HAP-1 (cell line): Measurements from ENCODE around the gene FGFRL1.
"Not testable (repeated sequence)": the region's sequence is repeated elsewhere in the genome, so short reads cannot be mapped to it uniquely, and the experiment has no call there.

ENCODE experiments used
- DNase-seq, 2 experiments: peaks; one replicate each; pipeline ENCODE4 v3.0.0-alpha.2; 2016 to 2020; ENCODE audit warnings: low spot score in 2 of 2
- H3K27me3 ChIP-seq: fragments of 250-450 bp; sonication (Bioruptor Pico); 2 replicates; pipeline ENCODE4 v1.5.1; 2020; ENCODE audit warnings: low read depth, mild to moderate bottlenecking, moderate library complexity
- H3K36me3 ChIP-seq: fragments of 250-450 bp; sonication (Bioruptor Pico); replicated peaks from 2 replicates; pipeline ENCODE4 v1.5.1; 2020; ENCODE audit warnings: mild to moderate bottlenecking
- H3K4me1 ChIP-seq: fragments of 250-450 bp; sonication (Bioruptor Pico); 2 replicates; pipeline ENCODE4 v1.5.1; 2020; ENCODE audit warnings: mild to moderate bottlenecking
- H3K4me3 ChIP-seq: fragments of 250-450 bp; sonication (Bioruptor Pico); 2 replicates; pipeline ENCODE4 v1.5.1; 2020; ENCODE audit warnings: mild to moderate bottlenecking, moderate library complexity
- H3K9me3 ChIP-seq: fragments of 250-450 bp; sonication (Bioruptor Pico); 2 replicates; pipeline ENCODE4 v1.5.1; 2020; ENCODE audit warnings: mild to moderate bottlenecking, moderate library complexity
- in situ Hi-C: fragments of 300-500 bp; cut with MboI; formaldehyde crosslinking; loops from 3 replicates; pipeline ENCODE4 v1.14.3; 2020; ENCODE audit warnings: low sequenced_read_pairs, inconsistent platforms, mixed read lengths

Gene FGFRL1

DNA sequence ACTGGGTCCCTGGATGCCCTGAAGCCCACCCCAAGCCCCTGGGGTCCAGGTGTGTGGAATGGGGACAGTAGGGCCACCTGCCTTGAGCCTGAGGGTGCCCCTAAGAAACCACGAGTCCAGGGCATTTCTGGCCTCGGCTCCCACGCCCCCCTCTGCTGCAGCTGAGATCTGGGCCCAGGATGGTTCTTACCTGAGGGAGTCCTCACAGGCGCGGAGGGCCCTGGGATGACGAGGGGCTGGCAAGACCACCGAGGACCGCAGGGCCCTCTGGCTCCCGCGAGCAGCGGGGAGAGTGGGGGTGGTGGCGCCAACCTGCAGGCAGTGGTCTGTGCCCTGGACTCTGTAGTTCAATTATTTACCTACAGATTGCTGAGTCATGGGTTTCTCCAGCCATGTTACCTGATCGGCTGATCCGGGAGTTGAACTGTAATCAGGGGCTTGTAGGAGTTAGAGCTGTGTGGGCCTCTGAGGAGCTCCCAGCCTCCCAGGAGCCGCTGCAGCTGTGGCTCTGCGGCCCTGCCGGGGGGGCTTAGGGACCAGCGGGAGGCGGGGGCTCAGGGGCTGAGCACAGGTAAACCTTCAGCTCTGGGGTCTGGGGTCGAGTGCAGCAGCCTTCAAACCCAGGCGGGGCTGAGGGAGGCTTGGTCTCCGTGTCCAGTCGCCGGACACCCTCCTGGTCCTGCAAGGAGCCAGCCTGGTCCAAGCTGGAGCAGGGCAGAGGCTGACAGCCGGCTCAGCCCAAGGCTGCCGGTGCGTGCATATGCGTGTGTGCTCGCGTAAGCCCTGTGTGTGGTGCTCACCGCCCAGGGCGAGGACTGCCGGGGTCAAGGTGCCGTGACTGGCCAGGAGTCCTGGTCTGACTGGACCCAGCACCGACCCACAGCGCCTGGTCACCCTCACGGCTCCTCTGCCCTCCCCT, 18.1 kb upstream of the FGFRL1 start, which contains the start of gene SLC26A1:
Gene SLC26A1 (minus strand): TSS at position 294 of the 919 bp plus-strand sequence. CDS start 1,701 bp downstream, outside the sequence.
- Histone ChIP-seq H3K36me3 (no peaks in the 10 kb centered on the region), H3K27me3 (peaks cover 28% of the 10 kb centered on the region), H3K4me1 (no peaks in the 10 kb centered on the region), H3K9me3 (no peaks in the 10 kb centered on the region), H3K4me3 (no peak within 1 kb of the TSS)
- DNase-seq = no peak
- in situ Hi-C loops = no loop called here

DNA sequence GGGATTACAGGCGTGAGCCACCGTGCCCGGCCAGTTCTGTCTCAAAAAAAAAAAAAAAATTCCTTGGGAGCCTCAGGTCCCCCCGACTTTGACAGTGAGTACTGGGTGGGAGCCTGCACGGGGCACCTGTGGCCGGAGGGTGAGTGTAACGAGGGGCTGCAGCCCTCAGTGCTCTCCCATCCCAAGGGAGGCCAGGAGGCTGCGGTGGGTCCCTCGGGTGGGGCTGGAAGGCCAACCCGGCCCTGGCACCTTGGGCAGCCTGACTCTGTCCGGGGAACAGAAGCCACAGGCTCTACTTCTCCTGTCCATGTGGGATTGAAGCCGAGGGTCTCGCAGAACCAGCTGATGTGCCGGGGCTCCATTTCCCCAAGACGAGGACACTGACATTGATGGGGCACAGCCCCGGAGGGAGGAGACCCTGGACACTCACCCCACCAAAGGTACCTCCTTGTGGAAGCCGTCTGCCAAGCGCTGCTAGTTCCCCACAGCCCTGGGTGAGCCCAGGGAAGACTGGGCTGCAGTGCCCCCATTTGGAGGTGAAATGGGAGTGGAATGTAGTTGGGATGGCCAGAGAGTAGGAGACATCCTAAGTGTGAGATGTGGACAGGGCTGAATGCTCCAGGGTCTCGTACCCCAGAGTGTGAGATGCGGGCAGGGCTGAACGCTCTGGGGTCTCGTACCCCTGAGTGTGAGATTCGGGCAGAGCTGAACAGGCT, 16.0 kb upstream of the FGFRL1 start:
- DNase-seq = no peak
- peaks cover 32% of the 10 kb centered on the region for H3K27me3 ChIP-seq
- H3K9me3 ChIP-seq = no peaks in the 10 kb centered on the region
- H3K4me1 ChIP-seq = no peaks in the 10 kb centered on the region
- H3K36me3 ChIP-seq = no peaks in the 10 kb centered on the region
- in situ Hi-C loops = no loop called here
- no peak overlapping the region for H3K4me3 ChIP-seq

DNA sequence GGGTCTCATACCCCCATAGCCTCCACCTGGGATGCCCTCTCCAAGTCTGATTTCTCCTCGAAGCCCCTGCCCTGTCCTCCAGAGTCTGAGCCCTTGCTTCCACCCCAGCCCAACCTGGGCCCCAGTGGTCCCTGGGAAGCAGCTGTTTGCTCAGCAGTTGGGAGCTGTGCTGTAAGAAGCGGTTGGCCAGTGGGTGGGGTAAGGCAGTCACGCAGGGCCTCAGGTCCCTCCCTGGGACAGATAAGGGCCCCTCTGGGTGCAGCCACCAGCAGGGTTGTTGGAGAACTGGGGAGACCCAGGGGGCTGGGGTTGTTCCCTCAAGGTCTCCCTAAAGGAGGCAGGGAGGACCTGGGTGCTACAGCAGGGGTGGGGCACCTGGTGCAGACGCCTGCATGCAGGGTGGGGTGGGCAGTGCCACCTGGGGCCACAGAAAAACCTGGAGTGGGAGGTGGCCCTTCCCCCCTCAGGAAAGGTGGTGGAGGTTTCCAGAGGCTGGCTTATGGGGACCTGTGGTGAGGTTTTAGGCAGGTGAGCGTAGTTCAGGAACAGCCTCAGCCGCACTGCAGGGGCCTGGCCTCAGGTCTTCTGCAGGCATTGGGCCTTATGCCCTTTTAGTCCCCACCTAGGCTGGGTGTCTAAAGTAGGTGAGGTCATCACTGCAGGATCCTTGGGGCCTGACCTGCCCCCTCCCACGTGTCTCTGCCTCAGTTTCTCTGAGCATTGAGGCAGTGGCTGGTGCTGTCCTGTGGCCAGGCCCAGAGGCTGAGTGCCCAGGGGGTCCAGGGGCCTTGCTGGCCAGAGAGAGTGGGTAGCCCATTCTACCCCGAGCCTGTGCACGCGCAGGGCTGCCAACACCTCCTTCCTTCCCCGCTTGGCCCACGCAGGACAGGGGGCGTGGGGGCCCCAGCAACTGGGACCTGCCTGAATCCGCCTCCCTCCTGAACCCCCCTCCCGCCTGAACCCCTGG, 15.1 kb upstream of the FGFRL1 start:
- Histone ChIP-seq H3K4me1 (no peaks in the 10 kb centered on the region), H3K36me3 (no peaks in the 10 kb centered on the region), H3K9me3 (no peaks in the 10 kb centered on the region), H3K4me3 (no peak overlapping the region), H3K27me3 (peaks cover 32% of the 10 kb centered on the region)
- DNase-seq = no peak
- in situ Hi-C loops = no loop called here

DNA sequence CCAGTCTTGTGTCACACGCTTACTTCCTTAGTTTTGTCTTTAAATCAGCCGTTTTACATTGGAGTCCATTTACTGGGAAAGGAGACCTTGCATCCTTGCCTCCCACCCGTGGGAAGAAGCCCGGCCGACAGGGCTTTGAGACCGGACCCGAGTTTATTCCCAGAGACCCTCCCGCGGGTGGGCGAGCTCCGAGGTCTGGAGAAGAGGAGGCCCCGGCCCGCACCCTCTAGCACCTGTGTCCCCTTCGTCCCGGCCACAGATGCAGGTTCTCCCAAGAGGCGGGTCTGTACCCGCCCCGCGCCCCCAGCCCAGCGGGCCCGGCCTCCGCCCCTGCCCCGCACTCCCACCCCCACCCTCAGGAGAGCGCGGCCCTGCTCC, 14.4 kb upstream of the FGFRL1 start:
- Histone ChIP-seq H3K36me3 (no peaks in the 10 kb centered on the region), H3K4me1 (no peaks in the 10 kb centered on the region), H3K27me3 (peaks cover 34% of the 10 kb centered on the region), H3K9me3 (no peaks in the 10 kb centered on the region), H3K4me3 (no peak overlapping the region)
- no peak for DNase-seq
- in situ Hi-C loops = no loop called here

DNA sequence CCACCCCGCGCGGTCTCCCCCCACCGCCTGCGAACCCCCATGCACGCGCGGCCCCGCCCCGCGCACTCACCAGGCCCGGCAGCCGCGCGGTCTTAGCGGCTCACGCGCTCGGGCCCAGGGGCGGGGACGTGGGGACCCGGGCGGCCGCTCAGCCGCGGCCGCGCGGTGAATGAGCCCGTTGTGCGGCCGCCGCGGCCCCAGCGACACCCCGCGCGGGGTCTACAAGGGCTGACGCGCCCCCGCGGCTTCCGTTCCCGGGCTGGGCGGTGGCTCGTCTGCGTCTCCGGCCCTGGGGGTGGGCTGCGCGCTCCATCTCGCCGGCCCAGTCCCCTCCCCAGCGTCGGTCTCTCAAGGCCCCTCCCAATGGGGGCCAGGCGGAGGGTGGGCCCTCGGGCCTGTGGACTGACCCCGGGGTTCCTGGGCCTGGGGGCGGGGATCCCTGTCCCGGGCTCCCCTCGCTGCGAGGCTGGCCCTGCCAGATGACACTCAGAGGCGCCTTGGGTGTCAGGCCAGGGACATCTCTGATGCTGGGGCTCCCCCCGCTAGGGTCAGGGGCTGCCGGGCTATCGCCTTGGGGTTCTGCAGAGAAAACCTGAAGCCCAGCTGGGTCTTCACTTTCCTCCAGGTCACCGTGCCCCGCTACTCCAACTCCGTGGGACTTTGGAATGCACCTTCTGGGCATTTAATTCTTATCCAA, 13.9 kb upstream of the FGFRL1 start:
- H3K4me1 ChIP-seq = no peaks in the 10 kb centered on the region
- H3K36me3 ChIP-seq = no peaks in the 10 kb centered on the region
- DNase-seq = no peak
- H3K4me3 ChIP-seq = no peak overlapping the region
- peaks cover 39% of the 10 kb centered on the region for H3K27me3 ChIP-seq
- H3K9me3 ChIP-seq = no peaks in the 10 kb centered on the region
- in situ Hi-C loops = no loop called here

DNA sequence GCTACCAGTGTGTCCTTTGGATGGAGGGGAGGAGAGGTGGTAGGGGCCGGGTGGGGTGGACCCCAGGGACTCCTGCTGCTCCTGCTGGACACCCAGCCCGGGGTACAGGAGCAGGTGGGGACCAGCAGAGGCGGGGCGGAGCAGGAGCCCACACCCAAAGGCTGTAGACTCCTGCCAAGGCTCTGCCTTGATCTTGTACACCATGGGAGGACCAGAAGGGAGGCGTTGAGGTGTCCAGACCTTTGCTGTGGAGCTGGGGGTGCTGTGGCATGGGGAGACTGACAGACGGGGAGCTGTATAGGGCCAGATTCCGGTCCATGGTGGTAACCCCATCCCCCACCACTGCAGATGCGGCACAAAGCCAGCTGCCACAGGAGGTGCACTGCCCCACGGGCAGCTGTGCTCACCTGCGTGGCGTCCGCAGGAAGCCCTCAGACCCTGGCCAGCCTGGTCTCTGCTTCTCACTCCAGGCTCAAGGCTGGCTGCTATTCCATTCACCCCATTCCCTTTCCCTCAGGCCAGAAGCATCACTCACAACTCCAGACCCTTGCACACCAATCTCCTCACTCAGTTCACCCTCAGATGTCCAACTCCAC, 13.2 kb upstream of the FGFRL1 start:
- no peaks in the 10 kb centered on the region for H3K9me3 ChIP-seq
- DNase-seq = no peak
- peaks cover 40% of the 10 kb centered on the region for H3K27me3 ChIP-seq
- in situ Hi-C loops = no loop called here
- no peaks in the 10 kb centered on the region for H3K36me3 ChIP-seq
- no peaks in the 10 kb centered on the region for H3K4me1 ChIP-seq
- no peak overlapping the region for H3K4me3 ChIP-seq

DNA sequence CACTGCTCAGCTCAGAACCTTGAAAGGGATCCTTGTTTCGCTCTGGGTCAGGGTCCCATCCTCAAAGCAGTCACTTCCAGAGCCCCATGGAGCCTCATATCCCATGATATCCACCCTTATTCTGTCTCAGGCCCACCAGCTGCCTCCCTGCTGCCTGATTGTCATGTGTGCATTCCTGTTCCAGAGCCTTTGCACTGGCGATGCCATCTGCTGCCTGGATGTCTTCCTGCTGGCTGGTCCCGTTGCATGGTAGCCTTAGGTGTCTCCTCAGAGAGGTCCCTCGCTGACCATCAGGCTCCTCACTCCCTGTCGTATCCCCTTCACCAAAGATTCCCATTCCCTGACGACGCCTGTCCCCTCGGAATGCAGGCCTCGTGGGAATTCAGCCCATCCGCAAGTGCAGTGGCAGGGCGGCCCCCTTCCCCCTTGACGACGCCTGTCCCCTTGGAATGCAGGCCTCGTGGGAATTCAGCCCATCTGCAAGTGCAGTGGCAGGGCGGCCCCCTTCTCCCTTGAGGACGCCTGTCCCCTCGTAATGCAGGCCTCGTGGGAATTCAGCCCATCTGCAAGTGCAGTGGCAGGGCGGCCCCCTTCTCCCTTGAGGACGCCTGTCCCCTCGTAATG, 12.1 kb upstream of the FGFRL1 start:
- H3K36me3 ChIP-seq, H3K4me3 ChIP-seq, H3K4me1 ChIP-seq, DNase-seq, in situ Hi-C loops, H3K9me3 ChIP-seq: not testable (repeated sequence)
- peaks cover 40% of the 10 kb centered on the region for H3K27me3 ChIP-seq

DNA sequence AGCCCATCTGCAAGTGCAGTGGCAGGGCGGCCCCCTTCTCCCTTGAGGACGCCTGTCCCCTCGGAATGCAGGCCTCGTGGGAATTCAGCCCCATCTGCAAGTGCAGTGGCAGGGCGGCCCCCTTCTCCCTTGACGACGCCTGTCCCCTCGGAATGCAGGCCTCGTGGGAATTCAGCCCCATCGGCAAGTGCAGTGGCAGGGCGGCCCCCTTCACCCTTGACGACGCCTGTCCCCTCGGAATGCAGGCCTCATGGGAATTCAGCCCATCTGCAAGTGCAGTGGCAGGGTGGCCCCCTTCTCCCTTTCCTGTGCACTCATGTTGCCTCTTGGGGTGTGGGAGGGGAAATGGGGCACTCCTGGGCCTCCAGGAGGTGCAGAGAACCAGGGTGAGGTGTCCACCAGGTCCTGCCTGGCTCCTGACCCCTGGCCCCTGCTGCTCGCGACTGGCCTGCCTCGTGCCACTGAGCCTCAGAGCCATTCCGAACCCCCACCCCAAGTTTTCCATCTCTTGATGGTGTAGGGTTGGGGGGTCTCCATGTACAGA, 11.5 kb upstream of the FGFRL1 start:
- no peak for DNase-seq
- Histone ChIP-seq H3K27me3 (peaks cover 40% of the 10 kb centered on the region), H3K4me3 (no peak overlapping the region), H3K36me3 (no peaks in the 10 kb centered on the region), H3K9me3 (no peaks in the 10 kb centered on the region), H3K4me1 (no peaks in the 10 kb centered on the region)
- in situ Hi-C loops = no loop called here

DNA sequence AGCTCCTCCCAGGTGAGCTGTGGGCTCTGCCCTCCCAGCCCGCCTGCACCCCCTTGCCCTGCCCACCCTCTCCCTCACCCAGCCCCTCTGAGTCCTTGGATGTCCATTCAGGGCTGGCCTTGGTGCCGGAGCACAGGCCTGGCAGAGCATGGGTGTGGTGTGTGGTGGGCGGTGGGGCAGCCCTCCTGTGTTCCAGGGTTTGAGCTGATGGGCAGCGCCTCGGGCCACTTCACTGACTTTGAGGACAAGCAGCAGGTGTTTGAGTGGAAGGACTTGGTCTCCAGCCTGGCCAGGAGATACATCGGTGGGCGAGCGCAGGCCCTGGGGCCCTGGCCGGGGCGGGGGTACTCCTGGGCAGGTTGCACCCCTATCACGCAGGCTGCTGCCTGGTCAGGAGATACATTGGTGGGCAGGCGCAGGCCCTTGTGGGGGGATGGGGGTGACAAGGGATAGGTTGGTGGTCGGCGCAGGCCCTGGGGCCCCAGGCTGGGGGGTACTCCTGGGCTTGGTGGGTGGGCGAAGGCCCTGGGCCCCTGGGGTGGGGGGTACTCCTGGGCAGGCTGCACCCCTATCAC, 10.7 kb upstream of the FGFRL1 start:
- in situ Hi-C loops = no loop called here
- Histone ChIP-seq H3K4me3 (no peak overlapping the region), H3K27me3 (peaks cover 35% of the 10 kb centered on the region), H3K9me3 (no peaks in the 10 kb centered on the region), H3K4me1 (no peaks in the 10 kb centered on the region), H3K36me3 (no peaks in the 10 kb centered on the region)
- DNase-seq = no peak

DNA sequence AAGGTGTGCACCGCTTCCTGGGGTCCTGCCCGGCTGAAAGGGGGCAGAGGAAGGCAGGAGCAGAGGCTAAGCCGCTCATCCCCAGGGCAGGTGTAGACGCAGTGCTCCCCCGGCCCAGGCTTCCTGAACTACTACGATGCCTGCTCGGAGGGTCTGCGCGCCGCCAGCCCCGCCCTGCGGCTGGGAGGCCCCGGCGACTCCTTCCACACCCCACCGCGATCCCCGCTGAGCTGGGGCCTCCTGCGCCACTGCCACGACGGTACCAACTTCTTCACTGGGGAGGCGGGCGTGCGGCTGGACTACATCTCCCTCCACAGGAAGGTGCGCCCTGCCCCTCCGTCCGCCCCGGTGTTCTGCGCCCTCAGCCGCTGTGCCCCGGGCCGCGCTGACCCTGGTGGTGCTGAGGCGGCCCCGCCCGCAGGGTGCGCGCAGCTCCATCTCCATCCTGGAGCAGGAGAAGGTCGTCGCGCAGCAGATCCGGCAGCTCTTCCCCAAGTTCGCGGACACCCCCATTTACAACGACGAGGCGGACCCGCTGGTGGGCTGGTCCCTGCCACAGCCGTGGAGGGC, 9.8 kb upstream of the FGFRL1 start:
- no peak for DNase-seq
- H3K27me3 ChIP-seq = peaks cover 32% of the 10 kb centered on the region
- H3K4me3 ChIP-seq = no peak overlapping the region
- no peaks in the 10 kb centered on the region for H3K4me1 ChIP-seq
- in situ Hi-C loops = no loop called here
- no peaks in the 10 kb centered on the region for H3K9me3 ChIP-seq
- H3K36me3 ChIP-seq = no peaks in the 10 kb centered on the region

DNA sequence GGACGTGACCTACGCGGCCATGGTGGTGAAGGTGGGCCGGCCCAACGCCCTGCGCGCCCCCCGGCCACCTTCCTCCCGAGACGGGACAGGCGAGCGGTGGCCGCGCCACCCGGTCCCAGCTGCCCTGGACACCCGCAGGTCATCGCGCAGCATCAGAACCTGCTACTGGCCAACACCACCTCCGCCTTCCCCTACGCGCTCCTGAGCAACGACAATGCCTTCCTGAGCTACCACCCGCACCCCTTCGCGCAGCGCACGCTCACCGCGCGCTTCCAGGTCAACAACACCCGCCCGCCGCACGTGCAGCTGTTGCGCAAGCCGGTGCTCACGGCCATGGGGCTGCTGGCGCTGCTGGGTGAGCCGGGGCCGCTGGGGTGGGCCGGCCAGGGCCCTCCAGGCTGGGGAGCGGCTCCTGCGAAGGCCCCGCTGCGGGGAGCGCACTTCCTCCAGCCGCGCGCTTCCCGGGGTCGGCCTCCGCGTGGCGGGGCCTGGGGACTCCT, 9.2 kb upstream of the FGFRL1 start:
- Histone ChIP-seq H3K36me3 (no peaks in the 10 kb centered on the region), H3K4me3 (no peak overlapping the region), H3K9me3 (0 out of 2 replicates have a peak, but pooled peaks cover 4% of the 10 kb centered on the region), H3K27me3 (peaks cover 31% of the 10 kb centered on the region), H3K4me1 (no peaks in the 10 kb centered on the region)
- in situ Hi-C loops = no loop called here
- DNase-seq = no peak
